GM19023 (cell line): ENCODE measurements around the gene NAV1.
"Not testable (repeated sequence)": the region's sequence is repeated elsewhere in the genome, so short reads cannot be mapped to it uniquely, and the experiment has no call there.

Experiments used
- ATAC-seq: cut with Tn5 transposase; IDR thresholded peaks from one replicate; pipeline ENCODE4 v1.9.1; 2021; ENCODE audit warnings: mild to moderate bottlenecking, moderate library complexity; ENCODE audit not compliant: unreplicated experiment

The NAV1 gene

GRCh38 chr1:201504179-201504631 is 34.7 kb upstream of the NAV1 start:
- no peak for ATAC-seq

DNA sequence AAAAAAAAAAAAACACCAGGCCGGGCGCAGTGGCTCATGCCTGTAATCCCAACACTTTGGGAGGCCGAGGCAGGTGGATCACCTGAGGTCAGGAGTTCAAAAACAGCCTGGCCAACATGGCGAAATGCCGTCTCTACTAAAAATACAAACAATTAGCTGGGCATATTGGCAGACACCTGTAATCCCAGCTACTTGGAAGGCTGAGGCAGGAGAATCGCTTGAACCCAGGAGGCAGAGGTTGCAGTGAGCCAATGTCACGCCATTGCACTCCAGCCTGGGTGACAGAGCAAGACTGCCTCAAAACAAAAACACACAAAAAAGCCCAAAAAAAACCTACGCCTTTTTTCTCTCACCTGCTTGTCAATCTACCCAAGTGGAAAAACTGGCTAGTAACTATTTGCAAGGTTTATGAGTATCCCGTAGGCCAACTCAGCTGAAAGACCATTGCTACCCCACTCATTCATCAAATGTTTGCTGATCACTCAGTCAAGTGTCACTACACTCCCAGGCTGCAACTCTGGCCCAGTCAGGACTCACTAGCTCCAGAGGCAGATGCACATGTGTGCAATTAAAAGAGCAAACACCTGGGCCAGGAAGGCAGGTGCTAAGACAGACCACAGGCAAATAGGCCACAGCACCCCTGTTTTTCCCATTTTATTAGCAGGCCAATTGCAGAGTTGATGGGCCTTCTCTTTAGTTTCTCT is 34.0 kb upstream of the NAV1 start:
- no peak for ATAC-seq

DNA sequence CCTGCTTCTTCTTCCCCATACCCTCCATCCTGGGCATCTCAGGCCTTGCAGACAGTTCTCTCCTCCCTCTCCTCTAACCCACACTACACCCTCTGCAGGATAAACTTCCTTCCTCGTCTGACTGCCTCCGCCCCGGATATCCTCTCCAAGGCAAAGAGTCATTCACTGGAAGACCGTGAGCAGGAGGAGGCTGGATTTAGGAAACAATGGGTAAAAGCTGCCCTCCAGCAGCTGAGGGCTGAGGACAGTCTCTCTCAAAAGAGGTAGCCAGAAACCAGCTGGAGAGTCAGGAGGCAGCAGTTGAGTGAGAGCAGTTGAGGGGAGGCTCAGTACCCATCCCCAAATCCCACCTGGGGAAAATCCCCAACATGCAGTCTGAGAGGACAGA is 33.4 kb upstream of the NAV1 start:
- no peak for ATAC-seq

- ATAC-seq: no peak
These were observed 32.8 kb upstream of the NAV1 start for GRCh38 chr1:201506092-201506491.

DNA sequence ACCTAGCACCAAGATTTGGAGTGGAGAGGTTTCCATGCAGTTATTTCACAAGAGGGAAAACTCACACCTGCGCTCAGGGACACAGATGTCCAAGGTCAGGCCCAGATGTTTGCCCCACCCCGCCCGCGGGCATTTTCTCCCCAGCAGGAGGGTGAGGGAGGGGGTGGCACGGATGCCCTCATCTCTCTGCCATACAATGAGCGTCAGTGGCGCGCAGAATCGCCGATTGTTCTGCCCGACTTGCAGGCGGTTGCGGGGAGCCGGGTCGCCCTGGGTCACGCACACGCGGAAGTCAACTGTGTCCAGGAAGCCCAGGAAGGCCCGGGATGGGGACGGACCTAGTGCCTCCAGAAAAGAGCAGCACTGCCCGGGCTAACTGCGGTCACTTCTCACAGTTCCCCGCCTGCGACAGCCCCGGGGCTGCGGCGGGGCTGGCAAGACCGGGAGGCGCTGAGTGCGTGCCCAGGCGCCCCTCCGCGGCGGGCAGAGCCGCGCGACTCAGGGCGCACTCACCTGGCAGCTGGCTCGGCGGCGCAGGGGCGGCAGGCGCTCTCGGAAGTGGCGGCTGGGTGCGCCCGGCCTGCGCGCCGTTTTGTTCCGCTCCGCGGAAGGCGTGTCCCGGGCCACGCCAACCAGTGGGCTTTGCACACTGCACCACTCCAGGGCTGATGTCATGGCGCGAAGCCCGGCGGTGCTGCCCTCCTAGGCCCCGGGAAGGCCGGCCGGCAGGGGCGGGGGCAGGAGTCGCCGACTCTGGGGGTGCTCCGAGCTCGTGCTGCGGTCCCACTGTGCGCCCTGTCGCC is 32.2 kb upstream of the NAV1 start, which contains the start of gene CSRP1:
TSS of gene CSRP1 (minus strand) at position 567 of the 803 bp plus-strand sequence. CDS start 10,820 bp downstream, outside the sequence.
- peak; percentile 92 for ATAC-seq

- peak; percentile 18 for ATAC-seq
These were observed 31.6 kb upstream of the NAV1 start for GRCh38 chr1:201507360-201507675.

DNA sequence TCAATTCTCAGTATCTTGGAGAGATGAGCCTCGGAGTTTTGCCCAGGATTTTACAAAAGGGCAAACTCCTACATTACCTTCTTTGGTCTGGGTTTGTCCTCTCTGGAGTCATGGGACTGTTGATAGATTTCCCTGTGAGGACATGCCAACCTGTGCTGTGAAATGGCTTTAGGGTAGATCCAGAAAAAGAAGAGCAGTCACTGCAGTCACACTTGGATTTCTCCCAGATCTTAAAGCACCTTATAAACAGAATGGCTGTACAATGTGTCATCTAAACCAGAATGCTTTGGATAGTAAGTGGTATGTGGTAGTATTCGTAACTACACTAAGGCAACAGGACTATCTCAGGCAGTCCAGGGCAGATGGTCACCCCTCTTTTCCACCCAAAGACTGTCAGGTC is 30.1 kb upstream of the NAV1 start:
- ATAC-seq: no peak

- no peak for ATAC-seq
These were observed 29.1 kb upstream of the NAV1 start for GRCh38 chr1:201509601-201510374.

GRCh38 chr1:201510734-201511133 is 28.2 kb upstream of the NAV1 start:
- no peak for ATAC-seq

- ATAC-seq: no peak
These were observed 27.5 kb upstream of the NAV1 start for GRCh38 chr1:201511396-201511940.

- ATAC-seq: no peak
These were observed 26.9 kb upstream of the NAV1 start for GRCh38 chr1:201511941-201512539.

DNA sequence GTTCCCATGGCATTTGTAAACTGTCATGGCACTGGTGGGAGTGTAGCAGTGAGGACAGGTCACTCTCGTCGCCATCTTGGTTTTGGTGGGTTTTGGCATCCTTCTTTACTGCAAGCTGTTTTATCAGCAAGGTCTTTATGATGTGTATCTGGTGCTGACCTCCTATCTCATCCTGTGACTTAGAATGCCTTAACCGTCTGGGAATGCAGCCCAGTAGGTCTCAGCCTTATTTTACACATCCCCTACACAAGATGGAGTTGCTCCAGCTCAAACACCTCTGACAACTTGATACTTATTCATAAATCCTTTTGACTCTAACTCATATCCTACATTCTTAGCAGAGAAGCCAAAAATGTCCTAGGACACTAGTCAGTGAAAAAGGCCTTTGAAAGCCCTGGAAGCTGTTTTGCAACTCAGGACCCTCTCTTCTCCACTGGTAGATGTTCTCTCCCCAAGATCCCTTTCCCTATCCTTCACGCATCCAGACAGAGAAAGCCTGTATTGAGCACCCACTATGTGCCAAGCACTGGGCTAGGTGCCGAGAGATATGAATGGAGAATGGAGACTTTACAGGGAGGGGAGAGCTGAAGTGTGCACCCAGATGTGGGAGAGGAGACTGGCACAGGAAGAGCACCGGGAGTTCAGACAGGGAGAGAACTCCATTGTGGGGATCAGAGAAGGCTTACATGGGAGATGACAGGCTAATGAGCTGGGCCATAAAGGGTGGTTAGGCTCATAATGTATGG is 25.3 kb upstream of the NAV1 start:
- no peak for ATAC-seq

- ATAC-seq: no peak
These were observed 24.5 kb upstream of the NAV1 start for GRCh38 chr1:201514466-201514865.

DNA sequence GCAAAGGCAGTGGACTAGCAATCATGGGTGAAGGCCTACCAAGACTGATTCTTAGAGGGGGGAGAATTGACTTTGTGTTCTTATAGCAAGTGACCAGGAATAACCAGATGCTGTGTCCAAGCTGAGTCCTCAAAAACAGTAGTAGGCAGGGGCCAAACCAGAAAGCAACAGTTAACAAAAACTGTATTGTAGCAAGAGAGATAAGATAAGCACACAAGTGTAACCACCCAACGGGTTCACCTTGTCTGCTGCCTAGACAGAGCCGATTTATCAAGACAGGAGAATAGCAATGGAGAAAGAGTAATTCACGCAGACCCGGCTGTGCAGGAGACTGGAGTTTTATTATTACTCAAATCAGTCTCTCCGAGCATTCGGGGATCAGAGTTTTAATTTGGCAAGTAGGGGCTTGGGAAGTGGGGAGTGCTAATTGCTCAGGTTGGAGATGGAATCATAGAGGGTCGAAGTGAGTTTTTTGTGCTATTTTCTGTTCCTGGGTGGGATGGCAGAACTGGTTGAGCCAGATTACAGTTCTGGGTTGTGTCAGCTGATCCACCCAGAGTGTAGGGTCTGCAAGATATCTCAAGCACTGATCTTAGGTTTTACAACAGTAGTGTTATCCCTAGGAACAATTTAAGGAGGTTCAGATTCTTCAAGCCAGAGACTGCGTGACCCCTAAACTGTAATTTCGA is 23.7 kb upstream of the NAV1 start:
- no peak for ATAC-seq

- ATAC-seq: no peak
These were observed 23.0 kb upstream of the NAV1 start for GRCh38 chr1:201515895-201516294.

DNA sequence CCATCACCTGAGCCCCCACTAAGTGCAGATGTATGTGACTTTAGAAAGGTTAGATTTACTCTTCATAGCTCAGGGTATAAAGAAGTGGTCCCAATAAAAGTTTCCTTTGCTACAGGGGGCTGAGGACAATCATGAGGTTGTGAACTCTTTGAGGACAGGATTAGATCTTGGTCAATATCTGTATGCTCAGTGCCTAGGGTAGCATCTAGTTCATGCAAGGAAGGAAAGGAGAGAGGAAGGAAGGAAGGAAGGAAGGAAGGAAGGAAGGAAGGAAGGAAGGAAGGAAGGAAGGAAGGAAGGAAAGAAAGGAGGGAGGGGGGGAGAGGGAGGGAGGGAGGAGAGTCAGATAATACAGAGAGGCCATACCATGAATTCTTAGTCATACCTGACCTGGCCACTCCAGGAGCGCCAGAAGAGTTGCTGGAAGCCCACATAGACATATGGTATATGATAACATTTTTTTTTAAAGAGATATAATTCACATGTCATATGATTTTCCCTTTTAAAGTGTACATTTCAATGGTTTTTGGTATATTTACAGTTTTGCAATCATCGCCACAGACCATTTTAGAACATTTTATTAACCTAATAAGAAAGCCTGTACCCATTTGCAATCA is 22.3 kb upstream of the NAV1 start:
- no peak for ATAC-seq

DNA sequence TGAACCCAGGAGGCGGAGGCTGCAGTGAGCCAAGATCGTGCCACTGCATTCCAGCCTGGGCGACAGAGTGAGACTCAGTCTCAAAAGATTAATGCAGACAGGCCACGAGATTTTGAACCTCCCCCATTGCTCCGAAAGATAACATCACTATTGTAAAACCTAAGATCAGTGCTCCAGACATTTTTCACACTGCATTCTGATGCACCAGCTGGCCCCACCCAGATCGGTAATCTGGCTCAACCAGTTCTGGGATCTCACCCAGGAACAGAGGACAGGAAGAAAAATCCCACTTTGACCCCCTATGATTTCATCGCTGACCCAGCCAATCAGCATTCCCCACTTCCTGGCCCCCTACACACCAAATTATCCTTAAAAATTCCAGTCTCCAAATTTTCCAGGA is 21.3 kb upstream of the NAV1 start:
- ATAC-seq: no peak

- ATAC-seq: no peak
These were observed 20.9 kb upstream of the NAV1 start for GRCh38 chr1:201518071-201518470.

GRCh38 chr1:201520046-201520575 is 18.8 kb upstream of the NAV1 start:
- ATAC-seq: not testable (repeated sequence)
